Small intestine (tissue), 7 donors: ENCODE measurements around the gene ESRRA. TPM values are rescaled to one million over a fixed set of nuclear protein-coding genes. Genes with fewer than 3 reads are reported as not detected.

Experiments
- DNase-seq, 2 donors: peaks; one replicate each; pipeline versions ENCODE4 v3.0.0 to v3.0.0-alpha.2; 2013
- FAIRE-seq: peaks from 2 replicates; lab custom pipeline; 2012; peaks lifted over from hg19 to GRCh38; lab: Jason Lieb, UNC
- H3K27ac ChIP-seq, 3 donors: one replicate each; pipeline ENCODE4 v1.5.1; 2013; ENCODE audit warnings: low read length in 2 of 3, mild to moderate bottlenecking in 2 of 3, control low read depth in 1 of 3, inconsistent platforms in 1 of 3, low read depth in 1 of 3, moderate library complexity in 1 of 3
- H3K27me3 ChIP-seq, 3 donors: one replicate each; pipeline ENCODE4 v1.6.1; 2013; ENCODE audit warnings: low read length in 3 of 3, inconsistent platforms in 1 of 3; ENCODE audit not compliant: control insufficient read depth in 3 of 3, insufficient read depth in 3 of 3
- H3K36me3 ChIP-seq, 3 donors: one replicate each; pipeline ENCODE4 v1.6.1; 2013; ENCODE audit warnings: low read length in 3 of 3, inconsistent platforms in 1 of 3, low read depth in 1 of 3, mild to moderate bottlenecking in 1 of 3, moderate library complexity in 1 of 3; ENCODE audit not compliant: control insufficient read depth in 3 of 3, insufficient read depth in 2 of 3
- H3K4me1 ChIP-seq, 3 donors: one replicate each; pipeline ENCODE4 v1.6.1; 2013; ENCODE audit warnings: low read length in 2 of 3, inconsistent platforms in 1 of 3, low read depth in 1 of 3, mild to moderate bottlenecking in 1 of 3, moderate library complexity in 1 of 3; ENCODE audit not compliant: control insufficient read depth in 3 of 3, insufficient read depth in 2 of 3
- H3K4me3 ChIP-seq, 3 donors: one replicate each; pipeline ENCODE4 v1.5.1; 2013; ENCODE audit warnings: low read length in 3 of 3, control low read depth in 1 of 3, inconsistent platforms in 1 of 3, low read depth in 1 of 3, mild to moderate bottlenecking in 1 of 3, moderate library complexity in 1 of 3
- H3K9me3 ChIP-seq, 2 donors: one replicate each; pipeline ENCODE4 v1.6.1; 2013; ENCODE audit warnings: low read depth in 1 of 2, low read length in 1 of 2; ENCODE audit not compliant: control insufficient read depth in 2 of 2, insufficient read depth in 1 of 2
- WGBS, 3 donors: extraction: QIAGEN DNeasy Blood & Tissue Kit; methylation state at CpG; one replicate each; pipeline ENCODE4 v1.1.7; 2013; 5-methylcytosine and 5-hydroxymethylcytosine counted together
- polyA plus RNA-seq, 4 donors: library from polyadenylated mRNA; stranded (reverse) in 3 of 4; unstranded in 1 of 4; fragments of 200-250 nt in 3 of 4; fragments of 120-200 nt in 1 of 4; gene quantifications; one replicate each; pipeline versions ENCODE4 v1.2.1 to v1.2.3, GENCODE V29; 2013
- donor health status: healthy with polysubstance abuse.
- donor health status: control.
- donor health status: control.
- donor health status: Bipolar disorder and iron deficiency.
- donor health status: healthy.

ESRRA gene
- polyA plus RNA-seq, 4 donors: 85.1 to 417 (median 298) TPM

DNA sequence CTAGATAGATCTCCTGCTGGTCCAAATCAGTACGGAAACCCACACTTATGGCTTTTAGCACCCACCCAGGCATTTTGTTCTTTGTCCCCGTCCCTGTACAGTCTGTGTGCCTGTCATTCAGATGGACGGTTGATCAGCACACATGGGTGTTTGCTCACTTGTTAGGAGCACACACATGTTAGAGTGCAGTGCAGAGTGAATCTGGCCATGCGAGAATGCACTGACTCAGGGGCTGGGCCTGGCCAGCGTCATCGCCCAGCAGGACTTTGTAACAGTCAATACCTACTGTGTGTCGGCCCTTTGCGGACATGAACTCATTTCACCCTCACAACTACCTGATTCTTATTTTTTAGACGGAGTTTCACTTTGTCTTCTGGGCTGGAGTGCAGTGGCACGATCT lies 57.0 kb downstream of the ESRRA start:
- no peaks in the 10 kb centered on the region for H3K9me3 ChIP-seq
- peaks cover 20 to 60% (median 21%) of the 10 kb centered on the region in 3 donors for H3K36me3 ChIP-seq
- no peak overlapping the region for H3K4me3 ChIP-seq
- 93 to 97% (median 96%) methylated on average over 10 of the region's 10 CpGs for WGBS, 3 donors
- no peak for DNase-seq
- H3K4me1 ChIP-seq: peaks cover 2 to 24% (median 9%) of the 10 kb centered on the region in 3 donors
- no peaks in the 10 kb centered on the region for H3K27me3 ChIP-seq
- H3K27ac ChIP-seq: no peak overlapping the region
- no peak for FAIRE-seq

- Histone ChIP-seq H3K36me3 (peaks cover 28 to 78% (median 37%) of the 10 kb centered on the region in 3 donors), H3K27ac (no peak overlapping the region), H3K9me3 (no peaks in the 10 kb centered on the region), H3K27me3 (peaks cover 0 to 9% (median 0%) of the 10 kb centered on the region in 3 donors), H3K4me3 (no peak overlapping the region), H3K4me1 (peaks cover 2 to 7% (median 2%) of the 10 kb centered on the region in 3 donors)
- FAIRE-seq (no peak), DNase-seq (no peak)
- 83 to 92% (median 86%) methylated on average over 6 of the region's 6 CpGs for WGBS, 3 donors
Measured at GRCh38 chr11:64364435-64364834, 59.1 kb downstream of the ESRRA start.

DNA sequence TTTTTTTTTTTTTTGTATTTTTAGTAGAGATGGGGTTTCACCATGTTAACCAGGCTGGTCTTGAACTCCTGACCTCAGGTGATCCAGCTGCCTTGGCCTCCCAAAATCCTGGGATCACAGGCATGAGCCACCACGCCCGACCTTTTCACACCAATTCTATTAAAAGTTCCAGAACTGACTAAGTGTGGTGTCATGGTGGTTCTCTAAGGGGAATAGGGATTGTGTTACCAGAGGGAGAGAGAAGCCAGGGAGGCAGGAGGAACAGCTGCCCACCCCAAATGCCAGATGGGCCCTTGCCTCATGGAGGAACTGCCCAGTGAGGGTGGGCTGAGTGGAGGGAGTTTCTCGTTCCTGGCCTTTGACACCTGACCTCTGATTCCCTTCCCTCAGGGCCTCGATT lies 59.6 kb downstream of the ESRRA start:
- Histone ChIP-seq H3K9me3 (no peaks in the 10 kb centered on the region), H3K4me1 (peaks cover 0 to 2% (median under 1%) of the 10 kb centered on the region in 3 donors), H3K27me3 (peaks cover 0 to 9% (median 0%) of the 10 kb centered on the region in 3 donors), H3K4me3 (no peak overlapping the region), H3K27ac (no peak overlapping the region), H3K36me3 (peaks cover 28 to 82% (median 42%) of the 10 kb centered on the region in 3 donors)
- DNase-seq (no peak), FAIRE-seq (no peak)
- WGBS, 3 donors: 83 to 96% (median 86%) methylated on average over 4 of the region's 4 CpGs

Other genes starting within 250 kb of the ESRRA start
- 100 to 1,000 TPM in 1 of 4 donors, 10 to 100 TPM in 3; 13.1 to 137 (median 17.8) TPM for gene MACROD1, start 139.4 kb upstream of the ESRRA start, polyA plus RNA-seq
- gene STIP1, start 119.4 kb upstream of the ESRRA start, polyA plus RNA-seq: 10 to 100 TPM; 38.6 to 99.3 (median 58.8) TPM
- gene FERMT3, start 98.8 kb upstream of the ESRRA start, polyA plus RNA-seq: 10 to 100 TPM; 11.4 to 32.2 (median 23.5) TPM
- 100 to 1,000 TPM in 1 of 4 donors, 10 to 100 TPM in 3; 46.5 to 115 (median 68.0) TPM for gene TRPT1, start 79.3 kb upstream of the ESRRA start, polyA plus RNA-seq
- 100 to 1,000 TPM in 1 of 4 donors, 10 to 100 TPM in 3; 40.0 to 140 (median 95.3) TPM for gene NUDT22, start 79.2 kb upstream of the ESRRA start, polyA plus RNA-seq
- gene DNAJC4, start 75.0 kb upstream of the ESRRA start, polyA plus RNA-seq: 100 to 1,000 TPM in 2 of 4 donors, 10 to 100 TPM in 2; 50.6 to 164 (median 93.6) TPM
- 100 to 1,000 TPM in 1 of 4 donors, 10 to 100 TPM in 3; 34.8 to 109 (median 48.1) TPM for gene VEGFB, start 70.9 kb upstream of the ESRRA start, polyA plus RNA-seq
- 100 to 1,000 TPM in 3 of 4 donors, 10 to 100 TPM in 1; 80.6 to 268 (median 213) TPM for gene FKBP2, start 64.4 kb upstream of the ESRRA start, polyA plus RNA-seq
- gene PPP1R14B, start 58.6 kb upstream of the ESRRA start, polyA plus RNA-seq: 100 to 1,000 TPM in 3 of 4 donors, 10 to 100 TPM in 1; 46.9 to 161 (median 143) TPM
- 100 to 1,000 TPM; 108 to 191 (median 125) TPM for gene PLCB3, start 54.0 kb upstream of the ESRRA start, polyA plus RNA-seq
- gene BAD, start 20.9 kb upstream of the ESRRA start, polyA plus RNA-seq: 10 to 100 TPM; 41.2 to 98.6 (median 74.1) TPM
- 10 to 100 TPM; 16.5 to 27.9 (median 18.9) TPM for gene GPR137, start 19.7 kb upstream of the ESRRA start, polyA plus RNA-seq
- gene KCNK4, start 14.2 kb upstream of the ESRRA start, polyA plus RNA-seq: not detected
- under 1 TPM in 2 of 4 donors, not detected in 2; 0.15 to 0.58 TPM for gene CATSPERZ, start 5.2 kb upstream of the ESRRA start, polyA plus RNA-seq
- gene TRMT112, start 12.0 kb downstream of the ESRRA start, polyA plus RNA-seq: 100 to 1,000 TPM in 3 of 4 donors, 10 to 100 TPM in 1; 99.3 to 188 (median 172) TPM
- gene PRDX5, start 12.6 kb downstream of the ESRRA start, polyA plus RNA-seq: 100 to 1,000 TPM; 229 to 668 (median 548) TPM
- gene CCDC88B, start 34.7 kb downstream of the ESRRA start, polyA plus RNA-seq: 100 to 1,000 TPM in 2 of 4 donors, 10 to 100 TPM in 2; 13.7 to 363 (median 89.8) TPM
- 10 to 100 TPM; 27.5 to 33.4 (median 29.3) TPM for gene RPS6KA4, start 53.6 kb downstream of the ESRRA start, polyA plus RNA-seq